HG03439 (cell line): Measurements from ENCODE around the gene SNRPD3.

ENCODE experiments used
- ATAC-seq: cut with Tn5 transposase; IDR thresholded peaks from one replicate; pipeline ENCODE4 v1.9.1; 2021; ENCODE audit warnings: mild to moderate bottlenecking, moderate library complexity; ENCODE audit not compliant: unreplicated experiment

Gene SNRPD3

GRCh38 chr22:24555165-24556039 is at the start of gene SNRPD3:
SNRPD3 (plus strand) TSS chr22:24555999; CDS start chr22:24557675, 1,676 bp downstream.
- peak; percentile 67 for ATAC-seq

GRCh38 chr22:24506802-24507438 is 48.9 kb upstream of the SNRPD3 start:
- ATAC-seq, result no peak

GRCh38 chr22:24507716-24508115 is 48.1 kb upstream of the SNRPD3 start:
- no peak for ATAC-seq

- no peak for ATAC-seq
Observed at GRCh38 chr22:24510637-24511625, 44.9 kb upstream of the SNRPD3 start.

GRCh38 chr22:24512043-24512442 is 43.8 kb upstream of the SNRPD3 start:
- no peak for ATAC-seq

- no peak for ATAC-seq
Observed at GRCh38 chr22:24513378-24514240, 42.2 kb upstream of the SNRPD3 start.

GRCh38 chr22:24514241-24515026 is 41.4 kb upstream of the SNRPD3 start:
- no peak for ATAC-seq

GRCh38 chr22:24515027-24515338 is 40.8 kb upstream of the SNRPD3 start:
- ATAC-seq, result no peak

GRCh38 chr22:24516301-24516737 is 39.5 kb upstream of the SNRPD3 start:
- no peak for ATAC-seq

- no peak for ATAC-seq
Observed at GRCh38 chr22:24517446-24517845, 38.4 kb upstream of the SNRPD3 start.

GRCh38 chr22:24518228-24518627 is 37.6 kb upstream of the SNRPD3 start:
- ATAC-seq, result no peak

GRCh38 chr22:24518771-24519485 is 36.9 kb upstream of the SNRPD3 start:
- no peak for ATAC-seq

GRCh38 chr22:24519496-24519895 is 36.3 kb upstream of the SNRPD3 start:
- no peak for ATAC-seq

GRCh38 chr22:24521791-24522245 is 34.0 kb upstream of the SNRPD3 start:
- ATAC-seq, result no peak

GRCh38 chr22:24523873-24524272 is 31.9 kb upstream of the SNRPD3 start:
- no peak for ATAC-seq

- ATAC-seq, result peak; percentile 67
Observed at GRCh38 chr22:24525416-24526037, 30.3 kb upstream of the SNRPD3 start.

GRCh38 chr22:24526191-24526590 is 29.6 kb upstream of the SNRPD3 start:
- no peak for ATAC-seq

- no peak for ATAC-seq
Observed at GRCh38 chr22:24529898-24530297, 25.9 kb upstream of the SNRPD3 start.
